PC-3 (cell line): ENCODE results near the gene MUSTN1. TPM values are rescaled to one million over a fixed set of nuclear protein-coding genes. Genes with fewer than 3 reads are reported as not detected.
A peak's percentile ranks its signal among the peaks of the same experiment; 100 is the strongest.

Source experiments
- ATAC-seq: fragments of 200-7000 bp; cut with Tn5 transposase; 2 replicates; pipeline ENCODE4 v1.9.1; 2020; ENCODE audit warnings: mild to moderate bottlenecking, moderate library complexity
- BruUV-seq: library from RNA; stranded (reverse); fragments of 400-500 nt; replicated peaks from 2 replicates; lab custom pipeline; 2021; lab: Mats Ljungman, UMichigan
- CTCF ChIA-PET: fragments of 300-600 bp; sonication (Branson Sonifier 250); formaldehyde crosslinking; loops from one replicate; lab custom pipeline; 2022; ENCODE audit warnings: antibody characterized with exemption; lab: Charles Lee
- POLR2A ChIA-PET: fragments of 300-600 bp; sonication (Branson Sonifier 250); formaldehyde crosslinking; loops from one replicate; lab custom pipeline; 2022; ENCODE audit warnings: antibody characterized with exemption; ENCODE audit not compliant: unreplicated experiment; lab: Charles Lee
- DNase-seq: peaks from one replicate; pipeline ENCODE4 v3.0.0-alpha.2; 2015
- H2AFZ ChIP-seq: fragments of 300-600 bp; sonication (generic); 2 replicates; pipeline ENCODE4 v1.6.0; 2016; ENCODE audit warnings: antibody characterized with exemption, low read length
- H3F3A ChIP-seq: fragments of 300-600 bp; sonication (generic); one replicate; pipeline ENCODE4 v1.6.0; 2017; ENCODE audit warnings: antibody characterized with exemption, low read length, control low read depth, mild to moderate bottlenecking; ENCODE audit not compliant: unreplicated experiment
- H3K27ac ChIP-seq: fragments of 300-600 bp; sonication (generic); 2 replicates; pipeline ENCODE4 v1.5.1; 2016; ENCODE audit warnings: mild to moderate bottlenecking, low read length
- H3K27me3 ChIP-seq: fragments of 300-600 bp; sonication (generic); 2 replicates; pipeline ENCODE4 v1.6.1; 2016; ENCODE audit warnings: low read length, mixed read lengths
- H3K36me3 ChIP-seq: fragments of 300-600 bp; sonication (generic); 2 replicates; pipeline ENCODE4 v1.6.1; 2016; ENCODE audit warnings: low read depth, mixed run types, low read length, mixed read lengths
- H3K4me1 ChIP-seq: fragments of 300-600 bp; sonication (generic); 2 replicates; pipeline ENCODE4 v1.5.1; 2016; ENCODE audit warnings: low read length; ENCODE audit not compliant: insufficient read depth
- H3K4me2 ChIP-seq: fragments of 300-600 bp; sonication (generic); 2 replicates; pipeline ENCODE4 v1.6.0; 2016; ENCODE audit warnings: low read length
- H3K4me3 ChIP-seq: fragments of 300-600 bp; sonication (generic); 2 replicates; pipeline ENCODE4 v1.5.1; 2016; ENCODE audit warnings: mild to moderate bottlenecking, low read length, mixed read lengths
- H3K79me2 ChIP-seq: fragments of 300-600 bp; sonication (generic); 2 replicates; pipeline ENCODE4 v1.6.1; 2017; ENCODE audit warnings: low read length, mixed read lengths
- H3K9ac ChIP-seq: fragments of 300-600 bp; sonication (generic); 2 replicates; pipeline ENCODE4 v1.6.0; 2016; ENCODE audit warnings: mild to moderate bottlenecking, low read length
- H3K9me2 ChIP-seq: fragments of 300-600 bp; sonication (generic); replicated peaks from 2 replicates; pipeline ENCODE4 v1.6.1; 2016; ENCODE audit warnings: mixed run types, low read length, mixed read lengths
- H3K9me3 ChIP-seq: fragments of 300-600 bp; sonication (generic); 2 replicates; pipeline ENCODE4 v1.6.1; 2016; ENCODE audit warnings: low read length, mixed read lengths
- H4K20me1 ChIP-seq: fragments of 300-600 bp; sonication (generic); 2 replicates; pipeline ENCODE4 v1.6.1; 2016; ENCODE audit warnings: low read length, mixed read lengths
- EZH2 ChIP-seq: fragments of 300-600 bp; sonication (generic); IDR thresholded peaks from one replicate; pipeline ENCODE4 v1.6.1; 2017; ENCODE audit warnings: antibody characterized with exemption, mild to moderate bottlenecking, low read length; ENCODE audit not compliant: unreplicated experiment
- EZH2phosphoT487 ChIP-seq: fragments of 300-600 bp; sonication (generic); IDR thresholded peaks from 2 replicates; pipeline ENCODE4 v1.6.1; 2018; ENCODE audit warnings: mild to moderate bottlenecking, antibody characterized with exemption, low read length, borderline replicate concordance
- intact Hi-C: fragments of 100-400 bp; cut with micrococcal nuclease; formaldehyde crosslinking; loops from 2 replicates; pipeline ENCODE4 v1.9.0; 2023
- total RNA-seq: library from RNA; depleted of rRNA; stranded (reverse); fragments of >200 nt; gene quantifications from 2 replicates; pipeline ENCODE4 v1.2.3, GENCODE V29; 2014
- TF ChIP-seq, protein P1 (sequence below): fragments of 300-600 bp; sonication (generic); conservative IDR thresholded peaks from 2 replicates; pipeline ENCODE4 v1.5.1; 2017; ENCODE audit warnings: antibody characterized with exemption, low read depth, mild to moderate bottlenecking, low read length

The MUSTN1 gene
- total RNA-seq, 1 experiment from 2014 or later, result 0.66 TPM

GRCh38 chr3:52849656-52850055 is 14.8 kb upstream of the MUSTN1 start:
- no peaks in the 10 kb centered on the region for H3K27me3 ChIP-seq
- POLR2A ChIA-PET, result no interaction called here
- intact Hi-C loops, result loop anchor here (2.0 kb wide), 1 partner anchor 207 kb away; no protein-coding TSS in a partner anchor
- ATAC-seq, result no peak
- no peak overlapping the region for H2AFZ ChIP-seq
- H3K9me3 ChIP-seq, result no peaks in the 10 kb centered on the region
- no peak for TF ChIP-seq EZH2
- TF ChIP-seq, protein P1, sequence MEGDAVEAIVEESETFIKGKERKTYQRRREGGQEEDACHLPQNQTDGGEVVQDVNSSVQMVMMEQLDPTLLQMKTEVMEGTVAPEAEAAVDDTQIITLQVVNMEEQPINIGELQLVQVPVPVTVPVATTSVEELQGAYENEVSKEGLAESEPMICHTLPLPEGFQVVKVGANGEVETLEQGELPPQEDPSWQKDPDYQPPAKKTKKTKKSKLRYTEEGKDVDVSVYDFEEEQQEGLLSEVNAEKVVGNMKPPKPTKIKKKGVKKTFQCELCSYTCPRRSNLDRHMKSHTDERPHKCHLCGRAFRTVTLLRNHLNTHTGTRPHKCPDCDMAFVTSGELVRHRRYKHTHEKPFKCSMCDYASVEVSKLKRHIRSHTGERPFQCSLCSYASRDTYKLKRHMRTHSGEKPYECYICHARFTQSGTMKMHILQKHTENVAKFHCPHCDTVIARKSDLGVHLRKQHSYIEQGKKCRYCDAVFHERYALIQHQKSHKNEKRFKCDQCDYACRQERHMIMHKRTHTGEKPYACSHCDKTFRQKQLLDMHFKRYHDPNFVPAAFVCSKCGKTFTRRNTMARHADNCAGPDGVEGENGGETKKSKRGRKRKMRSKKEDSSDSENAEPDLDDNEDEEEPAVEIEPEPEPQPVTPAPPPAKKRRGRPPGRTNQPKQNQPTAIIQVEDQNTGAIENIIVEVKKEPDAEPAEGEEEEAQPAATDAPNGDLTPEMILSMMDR, result no peak
- H3K4me2 ChIP-seq, result no peak overlapping the region
- no peaks in the 10 kb centered on the region for H3K9me2 ChIP-seq
- no peak overlapping the region for H3K27ac ChIP-seq
- BruUV-seq, result no TSS peak
- peaks cover 3% of the 10 kb centered on the region for H3K36me3 ChIP-seq
- CTCF ChIA-PET, result no interaction called here
- no peak overlapping the region for H3K9ac ChIP-seq
- H3K79me2 ChIP-seq, result no peaks in the 10 kb centered on the region
- no peaks in the 10 kb centered on the region for H4K20me1 ChIP-seq
- no peak overlapping the region for H3K4me3 ChIP-seq
- no peak for DNase-seq
- no peaks in the 10 kb centered on the region for H3F3A ChIP-seq
- H3K4me1 ChIP-seq, result no peaks in the 10 kb centered on the region

GRCh38 chr3:52848617-52849016 is 13.8 kb upstream of the MUSTN1 start:
- H3F3A ChIP-seq, result no peaks in the 10 kb centered on the region
- H2AFZ ChIP-seq, result no peak overlapping the region
- no peaks in the 10 kb centered on the region for H3K79me2 ChIP-seq
- H3K27ac ChIP-seq, result no peak overlapping the region
- no peaks in the 10 kb centered on the region for H3K9me2 ChIP-seq
- ATAC-seq, result peak; percentile 58
- intact Hi-C loops, result no loop called here
- POLR2A ChIA-PET, result interaction anchor here (0.6 kb wide), 1 partner anchor 1968 kb away, joined by 3 read pairs; no protein-coding TSS in a partner anchor
- DNase-seq, result peak; percentile 41
- no peaks in the 10 kb centered on the region for H3K4me1 ChIP-seq
- peaks cover 3% of the 10 kb centered on the region for H3K36me3 ChIP-seq
- H3K4me2 ChIP-seq, result no peak overlapping the region
- no peaks in the 10 kb centered on the region for H3K9me3 ChIP-seq
- no peak for TF ChIP-seq EZH2
- TF ChIP-seq, protein P1, result no peak
- no peak for TF ChIP-seq EZH2phosphoT487
- CTCF ChIA-PET, result no interaction called here
- no TSS peak for BruUV-seq
- H4K20me1 ChIP-seq, result no peaks in the 10 kb centered on the region
- no peaks in the 10 kb centered on the region for H3K27me3 ChIP-seq
- no peak overlapping the region for H3K9ac ChIP-seq
- H3K4me3 ChIP-seq, result no peak overlapping the region

GRCh38 chr3:52847726-52848125 is 12.9 kb upstream of the MUSTN1 start:
- Histone ChIP-seq H3K79me2 (no peaks in the 10 kb centered on the region), H3K36me3 (peaks cover 3% of the 10 kb centered on the region), H2AFZ (no peak overlapping the region), H3K4me2 (no peak overlapping the region), H3K27me3 (no peaks in the 10 kb centered on the region), H4K20me1 (no peaks in the 10 kb centered on the region), H3K9me3 (no peaks in the 10 kb centered on the region), H3K27ac (no peak overlapping the region), H3F3A (no peaks in the 10 kb centered on the region), H3K9ac (no peak overlapping the region), H3K4me1 (no peaks in the 10 kb centered on the region), H3K4me3 (no peak overlapping the region), H3K9me2 (no peaks in the 10 kb centered on the region)
- intact Hi-C loops, result no loop called here
- no peak for TF ChIP-seq EZH2phosphoT487
- no peak for TF ChIP-seq EZH2
- TF ChIP-seq, protein P1, result no peak
- CTCF ChIA-PET, result no interaction called here
- DNase-seq (no peak), ATAC-seq (no peak)
- POLR2A ChIA-PET, result no interaction called here
- BruUV-seq, result no TSS peak
